A673 (cell line): ENCODE data around the gene TRIM40. TPM values are rescaled to one million over a fixed set of nuclear protein-coding genes. Genes with fewer than 3 reads are reported as not detected.

Source experiments
- BruUV-seq: library from RNA; stranded (reverse); fragments of 400-500 nt; replicated peaks from 2 replicates; lab custom pipeline; 2021; lab: Mats Ljungman, UMichigan
- CTCF ChIA-PET: fragments of 300-600 bp; sonication (Branson Sonifier 250); formaldehyde crosslinking; loops from one replicate; lab custom pipeline; 2022; ENCODE audit warnings: antibody characterized with exemption; lab: Charles Lee
- POLR2A ChIA-PET: fragments of 300-600 bp; sonication (Branson Sonifier 250); formaldehyde crosslinking; loops from one replicate; lab custom pipeline; 2022; ENCODE audit warnings: antibody characterized with exemption; ENCODE audit not compliant: low non-redundant PET; lab: Charles Lee
- DNase-seq: peaks from one replicate; pipeline ENCODE4 v3.0.0-alpha.2; 2015; ENCODE audit warnings: low spot score
- H3K27ac ChIP-seq: fragments of 200-600 bp; sonication (generic); 2 replicates; pipeline ENCODE4 v1.5.1; 2016; ENCODE audit warnings: mixed run types, low read depth, mild to moderate bottlenecking, mixed read lengths, antibody characterized with exemption, low read length; ENCODE audit not compliant: poor library complexity, severe bottlenecking
- H3K27me3 ChIP-seq: fragments of 200-600 bp; sonication (generic); replicated peaks from 2 replicates; pipeline ENCODE4 v1.6.1; 2017; ENCODE audit warnings: mixed run types, low read depth, mild to moderate bottlenecking, mixed read lengths, antibody characterized with exemption, low read length; ENCODE audit not compliant: insufficient read depth, poor library complexity
- H3K36me3 ChIP-seq: fragments of 200-600 bp; sonication (generic); 2 replicates; pipeline ENCODE4 v1.6.1; 2016; ENCODE audit warnings: mixed run types, mild to moderate bottlenecking, mixed read lengths, antibody characterized with exemption, low read length; ENCODE audit not compliant: insufficient read depth, poor library complexity, severe bottlenecking
- H3K4me1 ChIP-seq: fragments of 200-600 bp; sonication (generic); 2 replicates; pipeline ENCODE4 v1.6.1; 2017; ENCODE audit warnings: mixed run types, mild to moderate bottlenecking, mixed read lengths, antibody characterized with exemption, low read length; ENCODE audit not compliant: insufficient read depth, poor library complexity, severe bottlenecking
- H3K4me3 ChIP-seq: fragments of 200-600 bp; sonication (generic); 2 replicates; pipeline ENCODE4 v1.5.1; 2016; ENCODE audit warnings: low read depth, mixed run types, mild to moderate bottlenecking, mixed read lengths, low read length; ENCODE audit not compliant: poor library complexity, severe bottlenecking
- H3K9me3 ChIP-seq: fragments of 200-600 bp; sonication (generic); 2 replicates; pipeline ENCODE4 v1.6.1; 2016; ENCODE audit warnings: mixed run types, low read depth, mild to moderate bottlenecking, mixed read lengths, antibody characterized with exemption, low read length; ENCODE audit not compliant: poor library complexity, severe bottlenecking
- EZH2 ChIP-seq: fragments of 200-600 bp; sonication (generic); IDR thresholded peaks from 2 replicates; pipeline ENCODE4 v1.6.1; 2017; ENCODE audit warnings: borderline replicate concordance, low read depth, mild to moderate bottlenecking, mixed read lengths, antibody characterized with exemption, low read length; ENCODE audit not compliant: poor library complexity, severe bottlenecking
- intact Hi-C: fragments of 100-400 bp; cut with micrococcal nuclease; formaldehyde crosslinking; loops from one replicate; pipeline ENCODE4 v1.10.0; 2022; ENCODE audit not compliant: unreplicated experiment
- total RNA-seq: library from RNA; stranded (reverse); gene quantifications from 2 replicates; pipeline ENCODE4 v1.2.3, GENCODE V29; 2021
- TF ChIP-seq, protein P1 (sequence below): fragments of 300-800, 200-600 bp; sonication (generic); conservative IDR thresholded peaks from 2 replicates; pipeline ENCODE4 v1.5.1; 2017; ENCODE audit warnings: low read depth, mild to moderate bottlenecking, antibody characterized with exemption, low read length, moderate library complexity, mixed read lengths

The TRIM40 gene
- total RNA-seq, 1 experiment from 2014 or later: not detected

DNA sequence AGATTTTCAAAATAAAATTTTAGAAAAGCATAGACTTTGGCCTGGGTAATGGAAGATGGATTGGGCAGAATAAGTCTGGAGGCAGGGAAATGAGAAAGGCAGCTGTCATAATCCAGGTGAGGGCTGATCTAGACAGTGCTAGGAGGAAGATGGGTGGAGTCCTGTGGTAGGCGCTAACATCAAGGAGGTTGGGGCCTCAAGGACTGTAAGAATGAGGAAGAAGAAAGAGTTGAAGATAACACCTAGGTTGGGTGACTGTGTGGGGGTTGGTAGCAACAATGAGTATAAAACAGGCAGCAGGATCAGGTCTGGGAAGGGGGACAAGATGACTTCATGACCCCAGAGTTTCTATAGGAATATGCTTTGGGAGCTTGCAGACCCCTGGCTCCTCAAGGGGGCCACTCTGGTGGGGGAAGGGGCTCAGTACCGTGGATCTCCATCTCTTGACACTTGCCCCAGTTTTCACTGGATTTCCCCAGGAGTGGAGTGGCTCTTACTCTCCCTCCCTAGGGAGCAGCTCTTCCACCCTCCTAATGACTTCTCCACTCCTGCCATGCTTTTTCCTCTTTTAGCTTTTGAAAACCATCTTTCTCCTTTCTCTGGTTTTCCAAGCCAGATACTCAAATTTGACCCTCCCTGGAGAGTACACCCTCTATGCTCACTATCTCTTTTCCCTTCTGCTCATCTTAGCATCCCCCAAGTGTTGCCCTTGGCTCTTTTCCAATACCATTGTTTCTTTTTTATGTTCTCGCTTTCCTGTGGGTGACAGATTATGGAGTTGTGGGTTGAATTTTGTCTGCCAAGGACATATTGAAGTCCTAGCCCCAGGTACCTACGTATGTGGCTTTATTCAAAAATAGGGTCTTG is 37.8 kb upstream of the TRIM40 start:
- ChIA-PET POLR2A (no interaction called here), CTCF (no interaction called here)

DNA sequence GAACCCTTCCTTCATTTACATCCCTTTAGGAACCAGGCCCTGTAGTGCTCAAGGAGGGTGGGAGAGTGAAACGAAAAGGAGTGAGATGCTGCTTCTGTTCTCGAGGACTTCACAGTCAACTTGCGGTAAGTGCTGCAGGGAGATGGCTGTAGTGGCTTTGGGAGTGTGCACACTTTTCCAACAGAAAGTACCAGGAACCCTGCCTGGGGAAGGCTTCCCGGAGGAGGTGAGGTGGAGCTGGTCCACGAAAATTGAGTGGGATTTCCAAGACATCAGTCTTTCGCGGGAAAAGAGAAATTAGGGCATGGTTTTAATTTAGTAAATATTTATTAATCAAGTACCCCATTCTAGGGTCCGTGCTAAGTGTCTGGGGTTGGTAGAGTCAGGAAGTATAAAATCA is 35.8 kb upstream of the TRIM40 start:
- H3K36me3 ChIP-seq: no peaks in the 10 kb centered on the region
- ChIA-PET CTCF (no interaction called here), POLR2A (no interaction called here)
- no peak overlapping the region for H3K27ac ChIP-seq
- H3K9me3 ChIP-seq: no peaks in the 10 kb centered on the region
- H3K4me3 ChIP-seq: no peak overlapping the region
- DNase-seq: no peak
- H3K27me3 ChIP-seq: peaks cover 61% of the 10 kb centered on the region
- TF ChIP-seq, protein P1, sequence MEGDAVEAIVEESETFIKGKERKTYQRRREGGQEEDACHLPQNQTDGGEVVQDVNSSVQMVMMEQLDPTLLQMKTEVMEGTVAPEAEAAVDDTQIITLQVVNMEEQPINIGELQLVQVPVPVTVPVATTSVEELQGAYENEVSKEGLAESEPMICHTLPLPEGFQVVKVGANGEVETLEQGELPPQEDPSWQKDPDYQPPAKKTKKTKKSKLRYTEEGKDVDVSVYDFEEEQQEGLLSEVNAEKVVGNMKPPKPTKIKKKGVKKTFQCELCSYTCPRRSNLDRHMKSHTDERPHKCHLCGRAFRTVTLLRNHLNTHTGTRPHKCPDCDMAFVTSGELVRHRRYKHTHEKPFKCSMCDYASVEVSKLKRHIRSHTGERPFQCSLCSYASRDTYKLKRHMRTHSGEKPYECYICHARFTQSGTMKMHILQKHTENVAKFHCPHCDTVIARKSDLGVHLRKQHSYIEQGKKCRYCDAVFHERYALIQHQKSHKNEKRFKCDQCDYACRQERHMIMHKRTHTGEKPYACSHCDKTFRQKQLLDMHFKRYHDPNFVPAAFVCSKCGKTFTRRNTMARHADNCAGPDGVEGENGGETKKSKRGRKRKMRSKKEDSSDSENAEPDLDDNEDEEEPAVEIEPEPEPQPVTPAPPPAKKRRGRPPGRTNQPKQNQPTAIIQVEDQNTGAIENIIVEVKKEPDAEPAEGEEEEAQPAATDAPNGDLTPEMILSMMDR: no peak
- TF ChIP-seq EZH2: no peak
- BruUV-seq: no TSS peak
- peaks cover 18% of the 10 kb centered on the region for H3K4me1 ChIP-seq
- intact Hi-C loops: loop anchor here (5.0 to 10.0 kb wide), 2 partner anchors 33 to 295 kb away; partner anchors contain the start of gene PPP1R11

More for the DNA sequence above, 37.8 kb upstream of the TRIM40 start:
- intact Hi-C loops: no loop called here
- H3K27ac ChIP-seq: no peak overlapping the region
- no peaks in the 10 kb centered on the region for H3K9me3 ChIP-seq
- no peak for DNase-seq
- no TSS peak for BruUV-seq
- H3K36me3 ChIP-seq: no peaks in the 10 kb centered on the region
- peaks cover 78% of the 10 kb centered on the region for H3K27me3 ChIP-seq
- H3K4me1 ChIP-seq: peaks cover 18% of the 10 kb centered on the region
- no peak overlapping the region for H3K4me3 ChIP-seq
- TF ChIP-seq EZH2: no peak
- TF ChIP-seq, protein P1: no peak

DNA sequence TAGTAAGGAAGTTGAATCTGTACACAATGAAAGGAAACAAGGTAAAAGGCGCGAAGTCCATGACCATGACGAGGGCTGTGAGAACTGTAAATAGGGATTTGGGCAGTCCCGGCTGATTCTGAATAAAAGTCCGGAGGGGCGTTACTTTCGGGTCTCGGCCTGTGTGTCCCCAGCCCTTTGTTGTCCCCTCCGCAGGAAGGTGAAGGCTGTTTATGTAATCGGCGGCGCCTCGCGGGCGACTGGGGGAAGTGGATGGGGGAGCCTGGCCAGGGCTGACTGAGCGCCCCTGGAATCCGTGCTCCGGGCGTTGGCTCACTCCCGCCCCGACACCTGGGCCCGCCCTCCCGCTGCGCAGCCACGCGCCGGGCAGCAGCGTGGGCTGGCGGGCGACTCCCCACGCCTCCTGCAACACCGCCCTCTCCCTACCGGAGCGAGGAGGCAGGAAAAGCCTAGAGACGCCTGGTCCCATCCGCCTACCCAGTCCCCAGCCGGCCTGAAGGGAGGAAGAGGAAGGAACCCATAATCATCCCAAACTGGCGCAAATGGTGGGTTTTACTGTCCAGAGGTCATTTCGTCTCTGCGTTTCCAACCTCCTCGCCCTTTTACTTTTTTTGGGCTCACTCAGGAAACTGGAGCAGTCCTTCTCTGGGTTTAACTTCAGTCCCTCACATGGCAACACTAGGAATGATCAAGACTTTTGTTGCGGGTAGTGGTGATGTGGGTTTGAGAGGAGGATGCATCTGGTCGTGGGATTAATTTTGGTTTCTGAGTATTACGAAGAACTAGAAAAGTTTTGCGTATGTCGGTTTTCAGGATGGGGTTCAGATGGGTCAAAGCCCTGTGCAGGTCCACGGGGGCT is 35.1 kb upstream of the TRIM40 start:
- Histone ChIP-seq H3K36me3 (no peaks in the 10 kb centered on the region), H3K27ac (no peak overlapping the region), H3K4me3 (peak overlapping the region; percentile 48), H3K9me3 (no peaks in the 10 kb centered on the region), H3K4me1 (peaks cover 18% of the 10 kb centered on the region), H3K27me3 (peaks cover 54% of the 10 kb centered on the region)
- intact Hi-C loops: loop anchor here (5.0 to 10.0 kb wide), 2 partner anchors 34 to 294 kb away; partner anchors contain the start of gene PPP1R11
- POLR2A ChIA-PET: no interaction called here
- CTCF ChIA-PET: no interaction called here
- DNase-seq: no peak
- BruUV-seq: no TSS peak
- TF ChIP-seq EZH2: peak; percentile 67
- TF ChIP-seq, protein P1: no peak
